Sigmoid colon (tissue), 4 donors: ENCODE data around the gene ALDH6A1.

ENCODE experiments used
- POLR2AphosphoS5 ChIP-seq, 4 donors: sonication (generic); formaldehyde crosslinking; IDR thresholded peaks; one replicate each; pipeline ENCODE4 v1.6.1; 2017; ENCODE audit warnings: antibody characterized with exemption in 4 of 4
- TF ChIP-seq, protein P1 (sequence below), 4 experiments: fragments of 450-650 bp in 3 of 4; fragments of 200-600 bp in 1 of 4; IDR thresholded peaks; one replicate each; pipeline ENCODE4 v1.5.1; 2016 to 2019; ENCODE audit warnings: antibody characterized with exemption in 4 of 4, mild to moderate bottlenecking in 3 of 4, moderate library complexity in 2 of 4

DNA sequence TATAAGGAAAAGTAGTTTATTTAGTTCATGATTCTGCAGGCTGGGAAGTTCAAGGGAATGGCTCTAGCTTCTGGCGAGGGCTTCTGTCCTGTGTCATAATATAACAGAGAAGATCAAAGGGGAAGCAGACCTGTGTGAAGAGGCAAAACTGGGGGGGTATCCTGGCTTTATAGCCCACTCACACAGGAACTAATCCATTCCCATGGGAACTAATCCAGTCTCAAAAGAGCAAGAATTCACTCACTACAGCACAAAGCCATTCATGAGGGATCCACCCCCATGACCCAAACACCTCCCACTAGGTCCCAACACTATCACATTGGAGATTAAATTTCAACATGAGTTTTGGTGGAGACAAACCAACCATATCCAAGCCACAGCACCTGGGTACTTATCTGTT lies 6.9 kb downstream of the ALDH6A1 start:
- TF ChIP-seq, protein P1, sequence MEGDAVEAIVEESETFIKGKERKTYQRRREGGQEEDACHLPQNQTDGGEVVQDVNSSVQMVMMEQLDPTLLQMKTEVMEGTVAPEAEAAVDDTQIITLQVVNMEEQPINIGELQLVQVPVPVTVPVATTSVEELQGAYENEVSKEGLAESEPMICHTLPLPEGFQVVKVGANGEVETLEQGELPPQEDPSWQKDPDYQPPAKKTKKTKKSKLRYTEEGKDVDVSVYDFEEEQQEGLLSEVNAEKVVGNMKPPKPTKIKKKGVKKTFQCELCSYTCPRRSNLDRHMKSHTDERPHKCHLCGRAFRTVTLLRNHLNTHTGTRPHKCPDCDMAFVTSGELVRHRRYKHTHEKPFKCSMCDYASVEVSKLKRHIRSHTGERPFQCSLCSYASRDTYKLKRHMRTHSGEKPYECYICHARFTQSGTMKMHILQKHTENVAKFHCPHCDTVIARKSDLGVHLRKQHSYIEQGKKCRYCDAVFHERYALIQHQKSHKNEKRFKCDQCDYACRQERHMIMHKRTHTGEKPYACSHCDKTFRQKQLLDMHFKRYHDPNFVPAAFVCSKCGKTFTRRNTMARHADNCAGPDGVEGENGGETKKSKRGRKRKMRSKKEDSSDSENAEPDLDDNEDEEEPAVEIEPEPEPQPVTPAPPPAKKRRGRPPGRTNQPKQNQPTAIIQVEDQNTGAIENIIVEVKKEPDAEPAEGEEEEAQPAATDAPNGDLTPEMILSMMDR (IDR thresholded peaks at IDR 0.05), result no peak
- TF ChIP-seq POLR2AphosphoS5 (IDR thresholded peaks at IDR 0.05), result no peak
